LoVo (cell line): Measurements from ENCODE around the gene ZSCAN32.
A peak's percentile ranks its signal among the peaks of the same experiment; 100 is the strongest.

Source experiments
- DNase-seq: peaks from one replicate; pipeline ENCODE4 v3.0.0-alpha.2; 2016; ENCODE audit warnings: low spot score

The ZSCAN32 gene

GRCh38 chr16:3400779-3401688, at the start of gene ZSCAN32, which contains the start of gene ZNF174:
ZSCAN32 (minus strand) TSS chr16:3401004; CDS start chr16:3397557, 3,447 bp downstream.
ZNF174 (plus strand) TSS chr16:3401215; CDS start chr16:3402005, 790 bp downstream.
- peak; percentile 99 for DNase-seq

DNA sequence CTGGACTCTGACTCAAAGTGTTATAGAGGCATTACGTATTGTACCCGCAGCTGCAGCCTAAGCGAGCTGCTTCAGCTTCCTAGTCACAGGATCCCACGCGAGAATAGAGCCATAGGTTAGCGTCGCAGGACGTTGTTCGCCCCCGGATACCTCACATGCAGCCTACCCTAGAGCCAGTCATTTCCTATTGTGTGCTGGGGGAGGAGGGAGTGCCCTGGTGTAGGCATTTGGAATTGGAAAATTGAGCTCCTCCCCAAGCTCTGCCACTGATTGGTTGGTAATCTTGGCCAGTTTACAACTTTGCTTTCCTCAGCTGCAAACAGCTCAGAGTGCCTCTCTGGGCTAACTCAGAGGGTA, 43.2 kb upstream of the ZSCAN32 start:
- peak; percentile 66 for DNase-seq

GRCh38 chr16:3443108-3444031, 42.6 kb upstream of the ZSCAN32 start, which contains the start of the genes NAA60 and ZNF597:
NAA60 (plus strand) TSS chr16:3443680; CDS start chr16:3476228, 32,548 bp downstream.
ZNF597 (minus strand) TSS chr16:3443504; CDS start chr16:3443153, 351 bp downstream.
- peak; percentile 86 for DNase-seq

GRCh38 chr16:3439637-3440036, 38.8 kb upstream of the ZSCAN32 start:
- no peak for DNase-seq

DNA sequence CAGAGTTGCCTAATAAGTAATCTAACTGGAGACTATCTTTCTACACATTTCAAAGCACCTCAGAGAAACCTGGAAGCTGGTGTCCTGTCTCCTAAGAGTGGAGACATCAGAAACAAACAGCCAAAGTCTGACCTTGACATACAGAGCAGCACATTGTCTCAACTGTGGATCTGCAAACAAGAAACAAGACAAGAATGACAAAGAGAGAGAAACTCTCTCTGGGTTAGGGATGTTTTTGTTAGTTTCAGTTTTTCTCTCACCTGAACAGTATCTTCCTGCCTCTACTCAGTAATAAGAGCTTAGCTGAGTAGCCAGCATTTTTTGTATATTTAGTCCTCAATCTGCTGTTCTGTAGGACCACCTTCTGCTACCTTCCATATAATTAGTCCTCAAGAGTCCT, 33.6 kb upstream of the ZSCAN32 start:
- no peak for DNase-seq

DNA sequence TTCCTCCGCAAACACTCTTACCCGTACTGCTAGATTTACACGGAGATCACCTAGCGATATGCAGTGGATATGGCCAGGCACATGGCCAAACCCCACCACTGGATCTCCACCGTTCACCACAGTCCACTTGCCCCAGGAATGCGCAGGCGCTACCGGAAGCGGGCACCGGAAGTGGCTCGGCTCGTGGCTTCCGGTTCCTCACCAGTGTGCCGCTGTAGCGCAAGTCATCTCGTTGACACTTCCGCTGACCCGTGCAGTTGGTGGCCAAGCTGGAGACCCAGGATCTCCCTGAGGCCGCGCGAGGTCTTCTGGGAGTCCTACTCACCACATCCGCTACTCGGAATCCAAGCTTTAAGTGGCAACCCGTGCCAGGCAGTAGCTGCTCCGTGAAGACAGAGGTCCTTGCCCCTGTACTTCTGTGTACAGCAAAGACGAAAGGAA, 31.0 kb upstream of the ZSCAN32 start:
- no peak for DNase-seq

DNA sequence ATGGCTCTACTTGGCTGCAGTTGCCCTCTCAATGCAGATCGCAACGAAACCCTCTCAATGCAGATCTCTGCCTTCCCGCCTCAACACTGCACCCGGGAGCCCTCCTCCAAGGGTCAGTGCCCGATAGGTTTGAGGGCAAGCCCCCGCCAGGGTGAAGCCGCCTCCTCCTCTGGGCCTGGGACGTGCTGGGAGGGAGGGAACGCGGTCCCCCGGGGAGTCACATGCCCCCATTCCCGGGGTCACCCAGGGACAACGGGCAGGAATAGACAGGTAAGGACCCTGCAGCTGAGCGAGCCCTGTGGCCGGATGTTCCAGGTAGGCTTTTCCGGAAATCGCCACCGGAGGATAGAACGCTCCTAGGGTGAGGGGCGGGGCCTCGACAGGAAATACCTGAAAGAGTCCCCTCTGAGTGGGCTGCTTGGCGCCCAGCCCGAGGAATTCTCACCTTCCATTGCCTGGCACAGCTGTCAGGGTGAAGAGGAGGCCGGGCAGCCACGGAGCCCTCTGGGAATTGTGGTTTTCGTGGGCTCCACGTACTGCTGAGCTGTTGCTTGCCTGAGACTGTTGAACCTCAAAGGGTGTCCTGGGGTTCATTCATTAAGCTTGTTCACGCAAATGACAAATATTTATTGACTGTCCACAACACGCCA, 13.1 kb upstream of the ZSCAN32 start:
- DNase-seq, result no peak

DNA sequence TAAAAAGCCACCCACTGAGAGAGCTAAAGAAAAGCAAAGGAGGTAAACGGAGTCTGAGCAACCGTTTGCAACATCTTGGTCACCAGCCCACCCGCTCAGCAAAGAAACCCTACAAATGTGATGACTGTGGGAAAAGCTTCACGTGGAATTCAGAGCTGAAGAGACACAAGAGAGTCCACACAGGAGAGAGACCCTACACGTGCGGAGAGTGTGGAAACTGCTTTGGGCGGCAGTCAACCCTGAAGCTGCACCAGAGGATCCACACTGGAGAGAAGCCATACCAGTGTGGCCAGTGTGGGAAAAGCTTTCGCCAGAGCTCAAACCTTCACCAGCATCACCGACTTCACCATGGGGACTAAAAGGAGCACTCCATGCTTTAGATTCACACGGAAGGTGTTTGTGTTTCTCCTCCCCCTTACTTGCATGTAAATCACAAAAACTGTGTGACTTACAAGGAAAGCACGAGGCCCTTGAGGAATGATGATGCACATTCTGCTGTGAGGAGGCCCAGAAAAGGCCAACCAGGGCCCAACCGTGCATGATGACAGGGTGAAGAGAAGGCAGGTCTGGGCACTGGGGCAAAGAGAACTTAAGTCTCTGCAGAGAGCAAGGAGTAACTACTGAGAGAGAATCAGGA, 7.9 kb upstream of the ZSCAN32 start:
- no peak for DNase-seq

DNA sequence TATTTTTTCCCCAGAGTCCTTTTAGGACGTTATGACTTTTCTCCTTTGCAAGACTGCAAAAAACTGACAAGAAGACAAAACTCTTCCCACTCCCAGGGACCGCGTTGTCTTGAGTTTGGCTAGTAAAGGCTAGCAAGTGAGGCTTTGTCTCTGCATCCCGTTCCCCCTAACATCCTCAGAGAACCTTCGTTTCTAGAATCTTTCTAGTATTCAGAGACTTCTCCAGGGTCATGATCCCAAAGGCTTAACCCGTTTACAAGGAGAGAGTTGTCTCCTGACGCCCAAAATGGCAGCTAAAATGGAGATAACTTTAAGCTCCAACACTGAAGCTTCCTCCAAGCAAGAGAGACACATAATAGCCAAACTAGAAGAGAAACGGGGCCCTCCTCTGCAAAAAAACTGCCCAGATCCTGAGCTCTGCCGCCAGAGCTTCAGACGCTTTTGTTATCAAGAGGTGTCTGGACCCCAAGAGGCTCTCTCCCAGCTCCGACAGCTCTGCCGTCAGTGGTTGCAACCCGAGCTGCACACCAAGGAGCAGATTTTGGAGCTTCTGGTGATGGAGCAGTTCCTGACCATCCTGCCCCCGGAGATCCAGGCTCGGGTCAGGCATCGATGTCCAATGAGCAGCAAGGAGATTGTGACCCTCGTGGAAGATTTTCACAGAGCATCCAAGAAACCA, 1.1 kb upstream of the ZSCAN32 start:
- DNase-seq, result no peak

DNA sequence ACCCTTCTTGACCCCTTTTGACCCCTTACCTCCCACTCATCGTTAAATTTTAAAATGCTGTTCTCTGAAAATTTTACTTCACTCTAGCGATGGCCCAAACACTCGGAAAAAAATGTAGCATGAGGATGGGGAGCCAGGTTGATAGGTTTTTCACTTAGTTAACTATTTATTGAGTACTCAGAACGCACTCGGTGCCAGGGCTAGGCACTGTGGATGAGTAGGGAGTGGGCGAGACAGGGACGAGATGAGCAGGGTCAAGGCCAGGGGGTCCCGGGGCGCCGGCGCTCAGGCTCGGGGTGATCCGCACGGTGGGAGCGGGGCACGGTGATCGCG, 392 bp downstream of the ZSCAN32 start:
- no peak for DNase-seq

DNA sequence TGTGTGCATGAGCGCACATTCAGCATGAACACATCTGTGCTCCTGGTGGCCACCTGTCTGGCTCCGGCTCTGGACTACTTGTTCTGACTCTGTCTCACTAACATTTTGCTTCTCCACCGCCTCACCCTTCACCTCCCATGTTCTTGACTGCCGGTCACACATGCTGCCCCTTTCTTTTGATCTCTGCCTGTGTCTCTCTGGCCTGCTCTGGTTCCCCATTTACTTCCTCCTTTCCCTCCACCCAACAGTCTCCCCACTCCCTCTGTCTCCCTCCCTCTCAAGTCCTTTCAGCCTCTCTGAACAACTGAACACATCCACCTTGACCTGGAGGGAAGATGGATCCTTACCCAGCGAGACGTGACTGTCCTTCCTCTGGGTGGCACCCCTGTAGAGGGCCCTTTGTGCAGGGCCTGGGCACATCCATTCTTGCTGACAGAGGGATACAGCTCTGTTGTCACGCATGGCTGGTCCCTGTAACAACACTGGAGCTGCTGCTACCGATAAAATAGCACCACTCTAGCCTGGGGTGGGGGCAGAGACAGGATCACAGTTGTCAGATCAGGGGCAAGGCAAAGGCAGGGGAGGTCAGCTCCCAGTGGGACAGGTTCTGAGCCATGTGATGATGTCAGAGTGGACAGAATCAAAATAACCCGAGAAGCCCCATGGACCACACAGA, 11.0 kb downstream of the ZSCAN32 start:
- no peak for DNase-seq

- DNase-seq, result no peak
Observed at GRCh38 chr16:3388325-3388724, 12.5 kb downstream of the ZSCAN32 start.

DNA sequence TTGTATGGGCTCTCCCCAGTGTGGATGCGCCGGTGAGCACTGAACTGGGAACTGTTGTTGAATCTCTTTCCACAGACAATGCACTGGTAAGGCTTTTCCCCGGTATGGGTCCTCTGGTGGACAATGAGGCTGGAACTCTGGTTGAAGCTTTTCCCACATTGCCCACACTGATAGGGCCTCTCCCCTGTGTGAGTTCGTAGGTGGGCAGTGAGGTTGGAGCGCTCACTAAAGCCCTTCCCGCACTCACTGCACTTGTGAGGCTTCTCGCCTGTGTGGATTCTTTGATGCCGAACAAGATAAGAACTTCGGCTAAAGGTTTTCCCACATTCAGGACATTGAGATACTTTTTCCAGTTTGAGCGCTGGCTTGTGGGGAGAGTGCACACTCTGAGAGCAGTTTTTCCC, 17.8 kb downstream of the ZSCAN32 start:
- no peak for DNase-seq

GRCh38 chr16:3377917-3378316, 22.9 kb downstream of the ZSCAN32 start:
- DNase-seq, result no peak

DNA sequence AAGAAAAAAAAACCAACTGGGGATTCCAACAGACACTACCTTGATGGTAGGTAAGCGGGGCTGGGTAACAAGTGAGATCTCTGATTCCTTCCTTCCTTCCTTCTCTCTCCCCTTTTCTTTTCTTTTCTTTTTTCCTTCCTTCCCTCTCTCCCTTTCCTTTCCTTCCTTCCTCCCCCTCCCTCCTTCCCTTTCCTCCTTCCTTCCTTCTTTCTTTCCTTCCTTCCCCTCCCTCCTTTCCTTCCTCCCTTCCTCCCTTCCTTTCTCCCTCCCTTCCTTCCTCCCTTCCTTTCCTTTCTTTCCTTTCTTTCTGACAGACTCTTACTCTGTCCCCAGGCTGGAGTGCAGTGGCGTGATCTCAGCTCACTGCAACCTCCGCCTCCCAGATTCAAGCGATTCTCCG, 25.1 kb downstream of the ZSCAN32 start:
- DNase-seq, result no peak

DNA sequence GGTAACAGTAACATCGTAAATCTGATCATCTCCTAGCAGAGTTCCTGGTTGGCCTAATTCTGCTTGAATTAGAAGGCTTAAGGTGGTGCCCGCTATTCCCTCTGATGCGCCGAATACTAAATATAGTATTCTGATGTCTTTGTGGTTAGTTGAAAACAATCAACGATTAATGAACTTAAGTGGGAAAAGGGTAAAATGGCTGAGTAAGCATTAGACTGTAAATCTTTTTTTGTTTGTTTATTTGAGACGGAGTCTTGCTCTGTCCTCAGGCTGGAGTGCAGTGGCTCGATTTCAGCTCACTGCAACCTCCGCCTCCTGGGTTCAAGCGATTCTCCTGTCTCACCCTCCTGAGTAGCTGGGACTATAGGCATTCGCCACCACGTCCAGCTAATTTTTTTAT, 31.7 kb downstream of the ZSCAN32 start:
- DNase-seq, result no peak

DNA sequence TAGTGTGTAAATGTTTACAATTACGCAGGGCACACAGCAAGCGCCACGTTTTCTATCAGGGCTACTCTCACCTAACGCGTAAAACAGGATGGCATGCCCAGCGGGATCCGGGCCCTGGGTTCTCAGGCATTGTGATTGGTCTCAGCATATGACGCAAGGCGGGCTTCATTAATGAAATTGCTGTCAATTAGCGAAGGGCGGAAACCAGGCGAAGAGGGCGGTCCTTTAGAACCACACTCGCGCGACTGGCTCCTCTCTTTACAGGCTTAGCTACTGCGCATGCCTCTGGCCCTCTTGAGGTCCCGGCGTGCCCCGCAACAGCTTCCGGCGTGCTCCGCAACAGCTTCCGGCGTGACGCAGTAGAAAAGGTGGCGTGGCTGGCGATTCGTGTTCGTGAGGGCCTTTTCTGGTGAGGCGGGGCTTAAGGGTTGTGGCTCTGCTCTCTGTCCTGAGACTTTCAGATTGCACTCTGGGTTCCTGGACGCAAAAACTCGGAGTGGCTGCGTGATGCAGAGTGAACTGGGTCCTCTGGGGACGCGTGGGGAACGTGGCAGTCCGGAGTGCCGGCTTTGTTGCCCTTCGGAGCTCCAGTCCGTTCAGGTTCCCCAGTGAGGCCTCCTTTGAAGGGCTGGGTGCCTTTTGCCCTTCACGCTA, 35.9 kb downstream of the ZSCAN32 start:
- no peak for DNase-seq

GRCh38 chr16:3363793-3364192, 37.0 kb downstream of the ZSCAN32 start:
- DNase-seq, result no peak

DNA sequence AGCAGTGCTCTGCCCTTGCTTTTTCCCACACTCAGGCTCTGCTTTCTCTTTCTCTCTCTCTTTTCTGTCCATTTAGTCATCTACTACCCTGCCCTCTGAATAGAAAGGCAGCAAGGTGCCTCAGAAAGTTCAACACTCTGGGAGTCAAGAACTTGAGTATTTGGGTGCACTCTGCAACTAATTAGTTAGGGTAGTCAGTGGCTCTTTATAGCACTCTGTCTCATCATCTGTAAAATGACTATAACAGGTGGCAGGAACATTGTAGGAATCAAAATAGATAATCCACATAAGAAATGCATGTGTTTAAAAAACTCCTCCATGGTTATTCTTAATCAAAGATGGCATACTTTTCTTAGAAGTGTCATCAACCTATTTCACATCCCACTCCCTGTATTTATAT, 37.9 kb downstream of the ZSCAN32 start:
- DNase-seq, result no peak

DNA sequence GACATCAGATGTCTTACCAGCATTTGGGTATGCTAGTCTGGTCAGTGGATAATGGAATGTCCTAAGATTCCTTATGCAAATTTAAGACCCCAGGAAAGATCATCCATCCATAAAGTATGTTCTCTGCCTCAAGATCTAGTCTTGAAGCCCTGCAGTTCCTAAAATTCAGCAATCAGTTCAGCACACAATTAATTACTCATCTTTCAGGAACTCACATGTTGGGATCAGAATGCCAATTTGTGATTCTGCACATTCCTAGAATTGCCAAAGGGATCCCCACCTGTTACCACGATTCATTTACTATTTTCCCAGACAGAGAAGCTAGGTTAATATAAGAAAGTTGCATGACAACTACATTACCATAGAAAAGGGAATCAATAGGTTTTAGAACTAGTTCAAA, 41.9 kb downstream of the ZSCAN32 start:
- no peak for DNase-seq
